ENCODE data around the gene GCSAML. TPM values are rescaled to one million over a fixed set of nuclear protein-coding genes. Genes with fewer than 3 reads are reported as not detected.

GCSAML gene
- total RNA-seq, 1 donor from 2014 or later: 0.72 TPM

DNA sequence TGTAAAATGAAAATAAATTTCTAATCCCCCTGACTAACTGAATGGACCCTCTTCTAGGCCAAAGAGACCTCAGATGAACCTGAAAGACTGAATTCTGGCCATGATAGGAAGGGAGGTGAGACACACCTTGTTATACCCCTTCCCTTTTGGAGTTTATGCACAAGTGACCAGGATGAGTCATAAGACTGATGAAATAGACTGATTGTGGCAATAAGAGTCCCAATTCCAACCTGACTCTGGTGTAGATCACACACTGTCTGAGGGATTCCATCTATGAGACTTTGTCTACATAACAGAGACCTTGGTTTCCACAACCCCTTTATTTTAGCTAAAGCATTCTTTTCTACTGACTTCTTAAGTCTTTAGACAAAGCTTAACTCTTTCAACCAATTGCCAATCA lies 25.7 kb downstream of the GCSAML start:
- no peak for DNase-seq

DNA sequence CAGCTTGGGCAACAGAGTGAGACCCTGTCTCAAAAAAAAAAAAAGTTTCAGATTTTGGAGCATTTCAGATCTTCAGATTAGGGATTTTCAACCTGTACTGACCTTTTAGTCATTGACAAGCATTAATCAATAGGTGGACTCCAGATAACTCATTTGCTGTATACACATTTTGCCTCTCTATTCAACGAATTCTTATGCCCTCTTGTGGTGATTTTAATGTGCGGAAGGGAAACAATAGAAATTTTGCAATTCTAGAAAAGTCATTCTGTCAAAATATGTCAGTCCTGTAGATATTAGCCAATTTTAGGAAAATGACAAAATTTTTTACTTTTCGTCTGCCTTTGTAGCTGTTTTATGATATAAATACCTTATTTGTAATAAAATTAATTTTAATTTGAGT lies 27.6 kb downstream of the GCSAML start:
- DNase-seq: peak; percentile 11

DNA sequence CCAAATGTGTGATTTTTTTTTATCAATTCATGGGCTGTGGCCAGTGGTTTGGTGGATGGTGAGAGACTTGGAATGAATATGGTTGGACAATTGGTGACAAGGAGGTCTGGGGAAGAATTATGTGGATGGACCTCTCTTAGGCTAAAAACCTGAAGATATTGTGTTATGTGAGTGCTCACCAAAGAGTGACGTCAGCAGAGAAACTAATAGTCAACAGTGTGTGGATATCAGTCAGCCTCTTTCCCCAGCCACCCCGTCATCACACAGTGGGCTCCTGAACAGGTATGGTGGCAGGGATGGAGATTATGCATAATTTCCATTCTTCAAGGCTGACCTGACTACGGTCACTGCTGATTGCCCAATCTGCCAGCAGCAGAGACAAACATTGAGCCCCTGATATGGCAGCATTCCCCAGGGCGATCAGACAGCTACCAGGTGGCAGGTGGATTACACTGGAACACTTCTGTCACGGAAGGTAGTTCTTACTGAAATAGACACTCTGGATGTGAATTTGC lies 30.1 kb downstream of the GCSAML start:
- no peak for DNase-seq

DNA sequence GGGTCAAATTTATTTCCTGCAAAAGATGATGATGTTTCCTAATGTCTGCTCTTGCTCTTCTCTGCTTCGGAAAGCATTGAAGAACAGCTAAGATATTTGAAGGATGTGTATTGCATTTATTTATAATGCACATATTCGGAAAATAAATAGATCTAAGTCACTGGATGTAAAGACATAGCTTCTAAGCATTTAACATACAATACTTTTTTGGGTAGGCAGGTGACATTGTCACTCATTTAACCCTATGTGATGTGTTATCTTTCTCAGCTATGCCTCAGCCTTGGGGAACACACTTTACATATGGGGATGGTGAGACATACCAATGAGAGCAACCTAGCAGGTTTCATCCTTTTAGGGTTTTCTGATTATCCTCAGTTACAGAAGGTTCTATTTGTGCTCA lies 39.1 kb downstream of the GCSAML start, which contains the start of gene OR2G2:
Gene OR2G2, plus strand, starts transcription at position 301 of the 400 bp plus-strand sequence. Its CDS starts 0 bp downstream, at position 301.
- DNase-seq: no peak

DNA sequence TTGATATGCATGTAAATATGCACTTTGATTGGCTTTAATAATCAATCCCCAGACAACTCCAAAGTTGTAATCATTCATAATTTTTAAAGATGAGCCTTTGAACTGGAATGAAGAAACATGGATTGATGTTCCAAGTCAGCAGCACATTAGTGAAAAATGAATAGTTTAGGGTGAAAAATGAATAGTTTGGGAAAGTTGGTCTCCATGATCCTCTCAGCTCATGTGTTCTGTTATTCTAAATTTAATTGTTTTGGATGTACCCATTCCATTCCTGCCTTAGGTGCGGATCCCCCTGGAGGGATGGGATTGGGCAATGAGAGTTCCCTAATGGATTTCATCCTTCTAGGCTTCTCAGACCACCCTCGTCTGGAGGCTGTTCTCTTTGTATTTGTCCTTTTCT lies 56.4 kb downstream of the GCSAML start, which contains the start of gene OR2G3:
Gene OR2G3, plus strand, starts transcription at position 301 of the 400 bp plus-strand sequence. Its CDS starts 0 bp downstream, at position 301.
- DNase-seq: no peak

DNA sequence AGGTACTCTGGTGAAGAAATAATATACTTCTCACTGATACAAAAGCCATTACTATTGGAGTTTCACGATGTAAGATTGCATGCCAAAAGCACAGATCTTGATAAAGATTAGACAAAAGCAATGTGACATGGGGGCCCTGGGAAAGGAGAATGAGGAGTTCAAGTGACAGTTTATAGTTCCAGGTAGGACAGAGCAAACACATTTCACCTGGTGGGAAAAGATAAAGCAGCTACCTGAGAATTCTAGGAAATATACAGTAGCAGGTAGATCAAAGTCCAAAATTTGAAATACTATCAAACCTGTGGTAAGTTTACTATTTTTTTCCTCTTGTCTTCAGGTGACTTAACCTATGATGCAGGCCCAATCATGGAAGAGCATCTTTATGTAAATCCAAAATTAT lies 64.5 kb downstream of the GCSAML start:
- DNase-seq: no peak

DNA sequence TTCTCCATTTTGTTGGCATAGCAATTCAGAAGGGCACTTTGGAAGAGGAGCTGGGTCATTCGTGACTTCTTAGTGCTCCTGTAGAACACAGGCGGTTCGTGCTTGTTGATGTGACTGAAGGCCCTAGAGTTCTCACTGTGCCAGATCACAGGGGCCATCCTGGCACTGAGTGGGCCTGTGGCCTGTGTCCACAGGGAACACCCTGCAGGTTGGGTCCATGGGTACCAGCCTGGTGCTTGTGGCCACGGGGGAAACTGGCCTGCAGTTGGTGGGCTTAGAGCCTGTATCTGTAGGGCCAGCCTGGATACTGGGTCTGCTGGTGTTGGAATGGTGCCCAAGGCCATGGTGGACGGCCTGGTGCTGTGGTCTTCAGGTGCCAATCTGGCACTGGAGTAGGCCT lies 65.7 kb downstream of the GCSAML start:
- no peak for DNase-seq

Small RNA genes within 50 kb of the gene (small RNA-seq; reads per million reads assigned to genes)
- not detected for gene RF00026 (ENCODE audit: low replicate concordance)

Other genes starting within 250 kb of the GCSAML start
- gene ZNF496, start 217.3 kb upstream of the GCSAML start, total RNA-seq: 32.1 TPM
- gene NLRP3, start 133.0 kb upstream of the GCSAML start, total RNA-seq: 3.8 TPM
- not detected for gene OR2B11, start 91.0 kb upstream of the GCSAML start, total RNA-seq
- gene OR2C3, start 12.7 kb upstream of the GCSAML start, total RNA-seq: not detected
- gene OR2G2, start 39.2 kb downstream of the GCSAML start, total RNA-seq: not detected
- not detected for gene OR2G3, start 56.5 kb downstream of the GCSAML start, total RNA-seq
- not detected for gene OR13G1, start 130.6 kb downstream of the GCSAML start, total RNA-seq
- not detected for gene OR6F1, start 167.5 kb downstream of the GCSAML start, total RNA-seq
- gene OR14K1, start 189.5 kb downstream of the GCSAML start, total RNA-seq: not detected
- not detected for gene OR14A2, start 199.0 kb downstream of the GCSAML start, total RNA-seq
- not detected for gene OR1C1, start 211.4 kb downstream of the GCSAML start, total RNA-seq